ENCODE measurements around the gene GOLGA7B. TPM values are rescaled to one million over a fixed set of nuclear protein-coding genes. Genes with fewer than 3 reads are reported as not detected.

The GOLGA7B gene
- total and polyA plus RNA-seq, 2 donors (not counting 3 experiments of a cell fraction or from before 2014, with no cell fraction given), result 0.03 TPM; not detected in 1

GRCh38 chr10:97811958-97812357 is 37.7 kb upstream of the GOLGA7B start:
- Histone ChIP-seq H3K4me2 (ENCODE audit: insufficient read depth, low read length) (no peak overlapping the region), H3K9ac (replicated peaks; ENCODE audit: extremely low read depth, insufficient read depth, low read length) (no peak overlapping the region), H3K27ac (ENCODE audit: insufficient read depth, low read depth, low read length) (no peak overlapping the region), H3K79me2 (ENCODE audit: control insufficient read depth, insufficient read depth, low read length) (no peaks in the 10 kb centered on the region), H3K9me1 (replicated peaks; ENCODE audit: control insufficient read depth, extremely low read depth, insufficient read depth, low read length) (no peaks in the 10 kb centered on the region), H3K9me3 (replicated peaks; ENCODE audit: control insufficient read depth, insufficient read depth, low read length) (no peaks in the 10 kb centered on the region), H3K27me3 (ENCODE audit: control insufficient read depth in 2 of 2, insufficient read depth in 2 of 2, low read length in 2 of 2) (no peaks in the 10 kb centered on the region), H3K36me3 (ENCODE audit: control insufficient read depth in 2 of 2, extremely low read depth in 1 of 2, insufficient read depth in 2 of 2, low read length in 2 of 2) (no peaks in the 10 kb centered on the region), H2AFZ (ENCODE audit: low read depth, low read length) (no peak overlapping the region), H3K4me1 (ENCODE audit: control insufficient read depth, extremely low read depth, insufficient read depth, low read length) (no peaks in the 10 kb centered on the region), H3K4me3 (replicated peaks in 1 of 3; ENCODE audit: insufficient read depth in 1 of 3, low read depth in 1 of 3, low read length in 3 of 3) (no peak overlapping the region), H4K20me1 (replicated peaks; ENCODE audit: control insufficient read depth, extremely low read depth, insufficient read depth, low read length) (no peaks in the 10 kb centered on the region)
- TF ChIP-seq MAX (IDR thresholded peaks at IDR 0.05; ENCODE audit: insufficient read depth, insufficient read length) (no peak), FOS (IDR thresholded peaks at IDR 0.05; ENCODE audit: borderline replicate concordance, insufficient read depth, low read length) (no peak), GATA2 (IDR thresholded peaks at IDR 0.05; ENCODE audit: insufficient read depth, insufficient read length, low read depth, low read length) (no peak), MYC (IDR thresholded peaks at IDR 0.05; ENCODE audit: low read depth, low read length) (no peak), JUN (IDR thresholded peaks at IDR 0.05; ENCODE audit: borderline replicate concordance, insufficient read depth, insufficient read length, low read depth) (no peak)
- ChIA-PET CTCF (interaction anchor here (1.0 kb wide), 2 partner anchors 20 to 21 kb away, joined by 3 read pairs; no protein-coding TSS in a partner anchor), POLR2A (no interaction called here)
- BruUV-seq (replicated peaks), result no TSS peak
- dilution Hi-C loops (cut with MboI; ENCODE audit: extremely low pct_ligation_motif_present, low sequenced_read_pairs), result no loop called here
- intact Hi-C loops (cut with micrococcal nuclease), result no loop called here
- FAIRE-seq (no peak), DNase-seq (ENCODE audit: low read depth, low spot score) (no peak)

GRCh38 chr10:97812696-97813095 is 36.9 kb upstream of the GOLGA7B start:
- H4K20me1 ChIP-seq (replicated peaks; ENCODE audit: control insufficient read depth, extremely low read depth, insufficient read depth, low read length), result no peaks in the 10 kb centered on the region
- intact Hi-C loops (cut with micrococcal nuclease), result no loop called here
- TF ChIP-seq FOS (IDR thresholded peaks at IDR 0.05; ENCODE audit: borderline replicate concordance, insufficient read depth, low read length) (no peak), JUN (IDR thresholded peaks at IDR 0.05; ENCODE audit: borderline replicate concordance, insufficient read depth, insufficient read length, low read depth) (no peak), POLR2A (IDR thresholded peaks at IDR 0.05; ENCODE audit: low read depth, low read length) (no peak), CTCF (IDR thresholded peaks at IDR 0.05; ENCODE audit: extremely low read depth in 1 of 2, insufficient read depth in 1 of 2, low read depth in 1 of 2, low read length in 2 of 2) (no peak)
- H2AFZ ChIP-seq (ENCODE audit: low read depth, low read length), result no peak overlapping the region
- H3K4me3 ChIP-seq (replicated peaks in 1 of 3; ENCODE audit: insufficient read depth in 1 of 3, low read depth in 1 of 3, low read length in 3 of 3), result no peak overlapping the region
- no peaks in the 10 kb centered on the region for H3K27me3 ChIP-seq (ENCODE audit: control insufficient read depth in 2 of 2, insufficient read depth in 2 of 2, low read length in 2 of 2)
- no peak overlapping the region for H3K9ac ChIP-seq (replicated peaks; ENCODE audit: extremely low read depth, insufficient read depth, low read length)
- no peaks in the 10 kb centered on the region for H3K9me3 ChIP-seq (replicated peaks; ENCODE audit: control insufficient read depth, insufficient read depth, low read length)
- H3K79me2 ChIP-seq (ENCODE audit: control insufficient read depth, insufficient read depth, low read length), result no peaks in the 10 kb centered on the region
- no TSS peak for BruUV-seq (replicated peaks)
- no peak overlapping the region for H3K4me2 ChIP-seq (ENCODE audit: insufficient read depth, low read length)
- H3K27ac ChIP-seq (ENCODE audit: insufficient read depth, low read depth, low read length), result no peak overlapping the region
- dilution Hi-C loops (cut with MboI; ENCODE audit: extremely low pct_ligation_motif_present, low sequenced_read_pairs), result no loop called here
- H3K9me1 ChIP-seq (replicated peaks; ENCODE audit: control insufficient read depth, extremely low read depth, insufficient read depth, low read length), result no peaks in the 10 kb centered on the region
- POLR2A ChIA-PET, result no interaction called here
- DNase-seq (ENCODE audit: low read depth, low spot score) (no peak), FAIRE-seq (no peak)
- H3K36me3 ChIP-seq (ENCODE audit: control insufficient read depth in 2 of 2, extremely low read depth in 1 of 2, insufficient read depth in 2 of 2, low read length in 2 of 2), result no peaks in the 10 kb centered on the region
- no peaks in the 10 kb centered on the region for H3K4me1 ChIP-seq (ENCODE audit: control insufficient read depth, extremely low read depth, insufficient read depth, low read length)
- CTCF ChIA-PET, result interaction anchor here (1.2 kb wide), 1 partner anchor 21 kb away, joined by 3 read pairs; no protein-coding TSS in a partner anchor
